HCT116 (cell line): ENCODE data around the gene MTG2. TPM values are rescaled to one million over a fixed set of nuclear protein-coding genes. Genes with fewer than 3 reads are reported as not detected.

Experiments used
- ATAC-seq: fragments of 200-7000 bp; cut with Tn5 transposase; 2 replicates; pipeline ENCODE4 v1.9.1; 2020; ENCODE audit warnings: mild to moderate bottlenecking, moderate library complexity
- BruUV-seq: library from RNA; stranded (reverse); fragments of 400-500 nt; replicated peaks from 2 replicates; lab custom pipeline; 2021; lab: Mats Ljungman, UMichigan
- CTCF ChIA-PET: fragments of 300-600 bp; sonication (Branson Sonifier 250); formaldehyde crosslinking; loops from one replicate; lab custom pipeline; 2021; ENCODE audit warnings: antibody characterized with exemption; lab: Charles Lee
- POLR2A ChIA-PET: fragments of 300-600, 350-600 bp; sonication (Branson Sonifier 250); formaldehyde crosslinking; loops from one replicate; lab custom pipeline; 2021; ENCODE audit warnings: antibody characterized with exemption; lab: Charles Lee
- RAD21 ChIA-PET, 2 experiments: fragments of 300-600 bp; sonication (Branson Sonifier 250); formaldehyde crosslinking; loops; one replicate each; lab custom pipeline; 2023; ENCODE audit warnings: low total read pairs in 2 of 2; ENCODE audit not compliant: uncharacterized antibody in 2 of 2, unreplicated experiment in 2 of 2, low non-redundant PET in 1 of 2; lab: Charles Lee
- DNase-seq: peaks from one replicate; pipeline ENCODE4 v3.0.0-alpha.2; 2010; ENCODE audit warnings: low read depth, low spot score
- H2AFZ ChIP-seq: fragments of 200-600 bp; shearing (Covaris generic), sonication (generic); 2 replicates; pipeline ENCODE4 v1.6.1; 2017; ENCODE audit warnings: low read depth, mixed run types, mixed read lengths, antibody characterized with exemption, low read length; ENCODE audit not compliant: poor library complexity, severe bottlenecking
- H3K27ac ChIP-seq: 2 replicates; pipeline ENCODE4 v1.5.1; 2012; ENCODE audit warnings: low read depth, low read length
- H3K27me3 ChIP-seq: fragments of 200-600 bp; sonication (generic); 2 replicates; pipeline ENCODE4 v1.6.1; 2016; ENCODE audit warnings: mixed run types, low read length, mixed read lengths; ENCODE audit not compliant: insufficient read depth
- H3K36me3 ChIP-seq, 2 experiments: fragments of 200-500 bp in 1 of 2; fragments of 200-600 bp in 1 of 2; sonication (Bioruptor generic) in 1 of 2; sonication (generic) in 1 of 2; 2 replicates each; pipeline versions ENCODE4 v1.5.1 to v1.6.1; 2014 to 2016; ENCODE audit warnings: low read length in 2 of 2, inconsistent platforms in 1 of 2, mixed read lengths in 1 of 2, mixed run types in 1 of 2; ENCODE audit not compliant: insufficient read depth in 2 of 2, control insufficient read depth in 1 of 2
- H3K4me1 ChIP-seq, 2 experiments: fragments of 200-600 bp in 1 of 2; sonication (generic) in 1 of 2; 2 replicates each; pipeline versions ENCODE4 v1.5.1 to v1.6.1; 2012 to 2017; ENCODE audit warnings: low read length in 2 of 2, inconsistent platforms in 1 of 2, mild to moderate bottlenecking in 1 of 2, mixed read lengths in 1 of 2, mixed run types in 1 of 2, moderate library complexity in 1 of 2; ENCODE audit not compliant: insufficient read depth in 2 of 2, control insufficient read depth in 1 of 2
- H3K4me2 ChIP-seq: fragments of 200-600 bp; sonication (generic); 2 replicates; pipeline ENCODE4 v1.6.1; 2017; ENCODE audit warnings: mixed run types, low read length, mixed read lengths
- H3K4me3 ChIP-seq, 2 experiments: fragments of 200-600 bp in 1 of 2; sonication (generic) in 1 of 2; replicated peaks in 1 of 2; 2 replicates each; pipeline ENCODE4 v1.5.1; 2011 to 2016; ENCODE audit warnings: low read length in 2 of 2, control low read depth in 1 of 2, low read depth in 1 of 2, mild to moderate bottlenecking in 1 of 2, mixed read lengths in 1 of 2, mixed run types in 1 of 2
- H3K79me2 ChIP-seq: fragments of 200-600 bp; sonication (generic); 2 replicates; pipeline ENCODE4 v1.6.1; 2017; ENCODE audit warnings: mild to moderate bottlenecking, mixed run types, low read length, moderate library complexity, mixed read lengths; ENCODE audit not compliant: insufficient read depth
- H3K9ac ChIP-seq: fragments of 200-600 bp; sonication (generic); 2 replicates; pipeline ENCODE4 v1.6.1; 2016; ENCODE audit warnings: low read length, mixed read lengths
- H3K9me2 ChIP-seq: fragments of 200-600 bp; sonication (generic), shearing (Covaris generic); 2 replicates; pipeline ENCODE4 v1.6.1; 2017; ENCODE audit warnings: mixed run types, mild to moderate bottlenecking, moderate library complexity; ENCODE audit not compliant: insufficient read depth
- H3K9me3 ChIP-seq, 2 experiments: fragments of 200-500 bp in 1 of 2; fragments of 200-600 bp in 1 of 2; sonication (Bioruptor generic) in 1 of 2; sonication (generic) in 1 of 2; 2 replicates each; pipeline ENCODE4 v1.6.1; 2014 to 2017; ENCODE audit warnings: low read length in 2 of 2, mixed read lengths in 2 of 2, inconsistent platforms in 1 of 2, low read depth in 1 of 2, mild to moderate bottlenecking in 1 of 2, mixed run types in 1 of 2, moderate library complexity in 1 of 2; ENCODE audit not compliant: control insufficient read depth in 1 of 2, insufficient read depth in 1 of 2
- H4K20me1 ChIP-seq: fragments of 200-600 bp; sonication (generic), shearing (Covaris generic); 2 replicates; pipeline ENCODE4 v1.6.1; 2017; ENCODE audit warnings: mixed run types, mild to moderate bottlenecking, moderate library complexity; ENCODE audit not compliant: insufficient read depth
- CBX3 ChIP-seq: IDR thresholded peaks from 2 replicates; pipeline ENCODE4 v1.6.1; 2012; ENCODE audit warnings: low read depth
- CEBPB ChIP-seq: IDR thresholded peaks from 2 replicates; pipeline ENCODE4 v1.6.1; 2012; ENCODE audit warnings: low read depth
- ELF1 ChIP-seq: IDR thresholded peaks from 2 replicates; pipeline ENCODE4 v1.6.1; 2012; ENCODE audit warnings: low read depth, borderline replicate concordance
- EZH2phosphoT487 ChIP-seq: fragments of 200-600 bp; IDR thresholded peaks from 2 replicates; pipeline ENCODE4 v1.6.1; 2018; ENCODE audit warnings: antibody characterized with exemption, borderline replicate concordance
- FOSL1 ChIP-seq: IDR thresholded peaks from 2 replicates; pipeline ENCODE4 v1.6.1; 2012; ENCODE audit warnings: low read depth
- REST ChIP-seq: IDR thresholded peaks from 2 replicates; pipeline ENCODE4 v1.6.1; 2012; ENCODE audit warnings: low read depth
- TCF7L2 ChIP-seq: IDR thresholded peaks from 2 replicates; pipeline ENCODE4 v1.7.0; 2011; ENCODE audit warnings: borderline replicate concordance, inconsistent platforms; ENCODE audit not compliant: insufficient read depth, insufficient read length; ENCODE audit errors: extremely low read depth
- YY1 ChIP-seq: IDR thresholded peaks from 2 replicates; pipeline ENCODE4 v1.6.1; 2011; ENCODE audit warnings: low read length, low read depth, moderate library complexity, mild to moderate bottlenecking; ENCODE audit not compliant: insufficient replicate concordance; ENCODE audit errors: extremely low read depth
- ZNF274 ChIP-seq: fragments of 200-500 bp; sonication (Bioruptor generic); IDR thresholded peaks from 2 replicates; pipeline ENCODE4 v1.6.1; 2014; ENCODE audit warnings: mild to moderate bottlenecking, low read depth, low read length, inconsistent platforms
- intact Hi-C: fragments of 100-400 bp; cut with micrococcal nuclease; formaldehyde crosslinking; loops from 2 replicates; pipeline ENCODE4 v1.10.0; 2022
- total RNA-seq: library from RNA; stranded (reverse); gene quantifications from one replicate; pipeline ENCODE4 v1.2.1, GENCODE V29; 2021; ENCODE audit not compliant: unreplicated experiment

MTG2 gene
- total RNA-seq, 1 experiment from 2014 or later, result 43.3 TPM

- TF ChIP-seq ZNF274, result no peak
Observed at GRCh38 chr20:62201173-62202082, 18.6 kb downstream of the MTG2 start (continued).

GRCh38 chr20:62202083-62202395 lies 19.2 kb downstream of the MTG2 start:
- no peak for ATAC-seq
- intact Hi-C loops, result no loop called here
- Histone ChIP-seq H3K79me2 (no peaks in the 10 kb centered on the region), H3K4me1 (no peaks in the 10 kb centered on the region)
- POLR2A ChIA-PET, result no interaction called here
- no peak for TF ChIP-seq FOSL1
- no peak for TF ChIP-seq TCF7L2
- TF ChIP-seq CBX3, result no peak
- TF ChIP-seq REST, result no peak
- no peak for TF ChIP-seq CEBPB
- no peak for TF ChIP-seq YY1
- TF ChIP-seq ELF1, result no peak
- no peak for TF ChIP-seq EZH2phosphoT487
- TF ChIP-seq, all 23 proteins: peak for 0
- H3K9me2 ChIP-seq, result no peaks in the 10 kb centered on the region
- BruUV-seq, result no TSS peak
- H3K36me3 ChIP-seq, result peaks cover 24 to 29% of the 10 kb centered on the region in 2 experiments; a peak in 3 of 4 replicates
- no peak for DNase-seq
- ChIA-PET RAD21 (no interaction called here), CTCF (no interaction called here)
- H3K27me3 ChIP-seq, result no peaks in the 10 kb centered on the region
- no peak overlapping the region for H2AFZ ChIP-seq
- no peaks in the 10 kb centered on the region for H4K20me1 ChIP-seq
- H3K27ac ChIP-seq, result no peak overlapping the region
- no peaks in the 10 kb centered on the region for H3K9me3 ChIP-seq
- H3K9ac ChIP-seq, result no peak overlapping the region
- no peak overlapping the region for H3K4me2 ChIP-seq
- H3K4me3 ChIP-seq, result no peak overlapping the region
